ENCODE results near the gene ACOT2. TPM values are rescaled to one million over a fixed set of nuclear protein-coding genes. Genes with fewer than 3 reads are reported as not detected.

ACOT2 gene
- total RNA-seq, 1 donor from 2014 or later = 44.5 TPM

- DNase-seq (ENCODE audit: low spot score in 2 of 2) = peak; percentile 15 to 85
- H3K27me3 ChIP-seq = no peaks in the 10 kb centered on the region
- H3K36me3 ChIP-seq = no peaks in the 10 kb centered on the region
- peak within 1 kb of the TSS; percentile 85 to 86 for H3K27ac ChIP-seq
- peak within 1 kb of the TSS; percentile 73 to 80 for H3K4me3 ChIP-seq
- no peaks in the 10 kb centered on the region for H3K9me3 ChIP-seq
- no peak for TF ChIP-seq CTCF (IDR thresholded peaks at IDR 0.05)
- H3K4me1 ChIP-seq = no peaks in the 10 kb centered on the region
- intact Hi-C loops (cut with DNase I) = loop anchor here (2.0 to 5.0 kb wide), 2 partner anchors 42 to 120 kb away; partner anchors contain the start of gene RIOX1
Observed at GRCh38 chr14:73612339-73613045, 43.5 kb downstream of the ACOT2 start, which contains the start of gene ACOT6. Gene ACOT6, plus strand, starts transcription at chr14:73612517. Its CDS starts 55 bp downstream, at chr14:73612572.

GRCh38 chr14:73613046-73613383, 44.0 kb downstream of the ACOT2 start:
- no peak for TF ChIP-seq CTCF (IDR thresholded peaks at IDR 0.05)

GRCh38 chr14:73613419-73613963, 44.5 kb downstream of the ACOT2 start:
- Histone ChIP-seq H3K4me1 (no peaks in the 10 kb centered on the region), H3K4me3 (peak overlapping the region in 1 of 2 donors; percentile 80), H3K27ac (peak overlapping the region; percentile 85 to 86), H3K36me3 (no peaks in the 10 kb centered on the region), H3K27me3 (no peaks in the 10 kb centered on the region), H3K9me3 (no peaks in the 10 kb centered on the region)
- TF ChIP-seq CTCF (IDR thresholded peaks at IDR 0.05) = no peak
- intact Hi-C loops (cut with DNase I) = loop anchor here (2.0 to 5.0 kb wide), 2 partner anchors 43 to 121 kb away; partner anchors contain the start of gene RIOX1
- DNase-seq (ENCODE audit: low spot score in 2 of 2) = no peak

More at GRCh38 chr14:73613046-73613383, 44.0 kb downstream of the ACOT2 start:
- Histone ChIP-seq H3K27me3 (no peaks in the 10 kb centered on the region), H3K36me3 (no peaks in the 10 kb centered on the region), H3K27ac (peak overlapping the region; percentile 85 to 86), H3K4me1 (no peaks in the 10 kb centered on the region), H3K4me3 (peak overlapping the region; percentile 73 to 80), H3K9me3 (no peaks in the 10 kb centered on the region)
- intact Hi-C loops (cut with DNase I) = loop anchor here (2.0 to 5.0 kb wide), 2 partner anchors 42 to 121 kb away; partner anchors contain the start of gene RIOX1
- DNase-seq (ENCODE audit: low spot score in 2 of 2) = no peak

- H3K4me1 ChIP-seq = no peaks in the 10 kb centered on the region
- H3K4me3 ChIP-seq = no peak overlapping the region
- no peaks in the 10 kb centered on the region for H3K9me3 ChIP-seq
- no peaks in the 10 kb centered on the region for H3K27me3 ChIP-seq
- no peak for TF ChIP-seq CTCF (IDR thresholded peaks at IDR 0.05)
- intact Hi-C loops (cut with DNase I) = no loop called here
- no peak for DNase-seq (ENCODE audit: low spot score in 2 of 2)
- H3K36me3 ChIP-seq = no peaks in the 10 kb centered on the region
- H3K27ac ChIP-seq = no peak overlapping the region
Observed at GRCh38 chr14:73616831-73617230, 47.8 kb downstream of the ACOT2 start.

- Histone ChIP-seq H3K27ac (no peak overlapping the region), H3K27me3 (no peaks in the 10 kb centered on the region), H3K9me3 (no peaks in the 10 kb centered on the region), H3K4me1 (no peaks in the 10 kb centered on the region), H3K36me3 (no peaks in the 10 kb centered on the region), H3K4me3 (no peak overlapping the region)
- intact Hi-C loops (cut with DNase I) = no loop called here
- DNase-seq (ENCODE audit: low spot score in 2 of 2) = no peak
- TF ChIP-seq CTCF (IDR thresholded peaks at IDR 0.05) = no peak
Observed at GRCh38 chr14:73619524-73619923, 50.5 kb downstream of the ACOT2 start.

All from ascending aorta (tissue), 2 donors.